WTC11 (cell line): ENCODE measurements around the gene ROBO2. TPM values are rescaled to one million over a fixed set of nuclear protein-coding genes. Genes with fewer than 3 reads are reported as not detected.
A peak's percentile ranks its signal among the peaks of the same experiment; 100 is the strongest.

Source experiments
- ATAC-seq: fragments of 200-7000 bp; cut with Tn5 transposase; 2 replicates; pipeline ENCODE4 v1.10.0; 2021; ENCODE audit warnings: mild to moderate bottlenecking, moderate library complexity
- CTCF ChIA-PET: fragments of 300-600 bp; sonication (Branson Sonifier 250); formaldehyde crosslinking; loops from one replicate; lab custom pipeline; 2021; ENCODE audit warnings: antibody characterized with exemption; lab: Charles Lee
- POLR2A ChIA-PET: fragments of 350-600 bp; sonication (Branson Sonifier 250); formaldehyde crosslinking; loops from one replicate; lab custom pipeline; 2021; ENCODE audit warnings: antibody characterized with exemption; lab: Charles Lee
- DNase-seq: peaks from one replicate; pipeline ENCODE4 v3.0.0; 2021; ENCODE audit warnings: low spot score
- H3K27ac Mint-ChIP-seq: 2 replicates; pipeline ENCODE4 v1.8.0; 2021; ENCODE audit warnings: mixed read lengths
- H3K27me3 Mint-ChIP-seq: 2 replicates; pipeline ENCODE4 v1.8.0; 2021; ENCODE audit warnings: low read depth, mild to moderate bottlenecking, moderate library complexity, mixed read lengths
- H3K36me3 Mint-ChIP-seq: 2 replicates; pipeline ENCODE4 v1.8.0; 2021; ENCODE audit warnings: mixed read lengths
- H3K4me1 Mint-ChIP-seq: 2 replicates; pipeline ENCODE4 v1.8.0; 2022; ENCODE audit warnings: mixed read lengths
- H3K4me3 Mint-ChIP-seq: 2 replicates; pipeline ENCODE4 v1.8.0; 2021; ENCODE audit warnings: mild to moderate bottlenecking, moderate library complexity, mixed read lengths
- H3K9me3 Mint-ChIP-seq: 2 replicates; pipeline ENCODE4 v1.8.0; 2021; ENCODE audit warnings: mixed read lengths
- ATF1 ChIP-seq: sonication (generic); formaldehyde crosslinking; IDR thresholded peaks from 2 replicates; pipeline ENCODE4 v1.8.1; 2023; ENCODE audit warnings: mild to moderate bottlenecking, moderate library complexity, missing genetic modification reagents
- CREM ChIP-seq: sonication (generic); formaldehyde crosslinking; IDR thresholded peaks from 2 replicates; pipeline ENCODE4 v1.8.1; 2022; ENCODE audit warnings: mild to moderate bottlenecking, missing genetic modification reagents, moderate library complexity
- FOXP1 ChIP-seq: sonication (generic); formaldehyde crosslinking; IDR thresholded peaks from 2 replicates; pipeline ENCODE4 v1.8.0; 2022; ENCODE audit warnings: missing genetic modification reagents, mild to moderate bottlenecking, moderate library complexity, borderline replicate concordance
- GABPB1 ChIP-seq: sonication (generic); formaldehyde crosslinking; IDR thresholded peaks from 2 replicates; pipeline ENCODE4 v1.8.1; 2023; ENCODE audit warnings: mild to moderate bottlenecking, missing genetic modification reagents
- HMGA2 ChIP-seq: fragments of 250-450 bp; sonication (Bioruptor Pico); IDR thresholded peaks from 2 replicates; pipeline ENCODE4 v1.4.0; 2021; ENCODE audit warnings: mild to moderate bottlenecking, moderate library complexity
- IRF2 ChIP-seq: sonication (generic); formaldehyde crosslinking; IDR thresholded peaks from 2 replicates; pipeline ENCODE4 v1.8.0; 2022; ENCODE audit warnings: low read depth, missing genetic modification reagents, borderline replicate concordance
- PRRX2 ChIP-seq: fragments of 250-450 bp; sonication (Bioruptor Pico); IDR thresholded peaks from 2 replicates; pipeline ENCODE4 v1.8.0; 2021; ENCODE audit warnings: mild to moderate bottlenecking
- SMAD3 ChIP-seq: sonication (generic); formaldehyde crosslinking; IDR thresholded peaks from 2 replicates; pipeline ENCODE4 v1.8.0; 2022; ENCODE audit warnings: missing genetic modification reagents, mild to moderate bottlenecking, borderline replicate concordance
- TCF7 ChIP-seq: sonication (generic); formaldehyde crosslinking; IDR thresholded peaks from 2 replicates; pipeline ENCODE4 v1.8.0; 2022; ENCODE audit warnings: mild to moderate bottlenecking, low read depth, missing genetic modification reagents, moderate library complexity
- TEAD1 ChIP-seq: sonication (generic); formaldehyde crosslinking; IDR thresholded peaks from 2 replicates; pipeline ENCODE4 v1.8.0; 2022; ENCODE audit warnings: mild to moderate bottlenecking, missing genetic modification reagents
- ZNF232 ChIP-seq: sonication (generic); formaldehyde crosslinking; IDR thresholded peaks from 2 replicates; pipeline ENCODE4 v1.8.0; 2022; ENCODE audit warnings: mild to moderate bottlenecking, missing genetic modification reagents
- ZNF263 ChIP-seq: sonication (generic); formaldehyde crosslinking; IDR thresholded peaks from 2 replicates; pipeline ENCODE4 v1.8.1; 2022; ENCODE audit warnings: low read depth, mild to moderate bottlenecking, moderate library complexity, missing genetic modification reagents
- ZNF416 ChIP-seq: fragments of 250-450 bp; sonication (Bioruptor Pico); IDR thresholded peaks from 2 replicates; pipeline ENCODE4 v1.9.0; 2021; ENCODE audit warnings: mild to moderate bottlenecking, inconsistent platforms
- ZNF671 ChIP-seq: fragments of 250-450 bp; sonication (Bioruptor Pico); IDR thresholded peaks from 2 replicates; pipeline ENCODE4 v1.8.0; 2021; ENCODE audit warnings: mild to moderate bottlenecking
- total RNA-seq: library from RNA; stranded (reverse); gene quantifications from 3 replicates; pipeline ENCODE4 v1.2.3, GENCODE V29; 2021
- TF ChIP-seq, protein P1 (sequence below): fragments of 250-450 bp; sonication (Bioruptor Pico); conservative IDR thresholded peaks from 2 replicates; pipeline ENCODE4 v1.9.0; 2021; ENCODE audit warnings: mild to moderate bottlenecking
- TF ChIP-seq, protein P2 (sequence below): sonication (generic); formaldehyde crosslinking; IDR thresholded peaks from 2 replicates; pipeline ENCODE4 v1.8.1; 2022; ENCODE audit warnings: low read depth, mild to moderate bottlenecking, moderate library complexity, missing genetic modification reagents, borderline replicate concordance
- TF ChIP-seq, protein P3 (sequence below): fragments of 250-450 bp; sonication (Bioruptor Pico); IDR thresholded peaks from 2 replicates; pipeline ENCODE4 v2.1.2; 2022; ENCODE audit warnings: mild to moderate bottlenecking, moderate library complexity
- TF ChIP-seq, protein P4 (sequence below): sonication (generic); formaldehyde crosslinking; IDR thresholded peaks from 2 replicates; pipeline ENCODE4 v1.8.0; 2022; ENCODE audit warnings: mild to moderate bottlenecking, missing genetic modification reagents
- TF ChIP-seq, protein P5 (sequence below): sonication (generic); formaldehyde crosslinking; IDR thresholded peaks from 2 replicates; pipeline ENCODE4 v1.8.0; 2023; ENCODE audit warnings: missing genetic modification reagents
- TF ChIP-seq, protein P6 (sequence below): sonication (generic); formaldehyde crosslinking; IDR thresholded peaks from 2 replicates; pipeline ENCODE4 v1.8.1; 2022; ENCODE audit warnings: mild to moderate bottlenecking, missing genetic modification reagents, moderate library complexity, borderline replicate concordance
- TF ChIP-seq, protein P7 (sequence below): sonication (generic); formaldehyde crosslinking; IDR thresholded peaks from 2 replicates; pipeline ENCODE4 v1.8.0; 2022; ENCODE audit warnings: mild to moderate bottlenecking, missing genetic modification reagents
- TF ChIP-seq, protein P8 (sequence below): fragments of 250-450 bp; sonication (Bioruptor Pico); IDR thresholded peaks from 2 replicates; pipeline ENCODE4 v1.8.0; 2021; ENCODE audit warnings: mild to moderate bottlenecking

Gene ROBO2
- total RNA-seq, 1 experiment from 2014 or later: 11.7 TPM

DNA sequence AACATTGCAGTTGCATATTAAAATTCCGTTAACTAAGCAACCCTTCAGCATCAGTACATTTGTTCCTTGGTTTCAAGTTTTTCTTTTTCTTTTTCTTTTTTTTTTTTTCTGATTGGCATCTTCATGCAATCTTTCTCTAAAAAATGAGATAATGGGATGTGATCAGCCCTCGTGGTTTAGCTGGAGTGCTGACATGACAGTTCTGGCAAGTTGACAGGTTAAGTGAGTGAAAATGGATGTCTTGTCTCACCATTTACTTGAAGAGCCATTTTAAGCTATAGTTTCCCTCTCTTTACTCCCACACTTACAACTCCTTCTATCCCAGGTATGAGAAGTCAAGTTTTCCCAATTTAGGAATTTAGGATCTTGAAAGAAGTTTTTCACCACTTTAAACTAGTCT, 495.2 kb downstream of the ROBO2 start:
- H3K4me3 Mint-ChIP-seq: no peak overlapping the region
- peaks cover 24% of the 10 kb centered on the region for H3K4me1 Mint-ChIP-seq
- TF ChIP-seq, protein P1, sequence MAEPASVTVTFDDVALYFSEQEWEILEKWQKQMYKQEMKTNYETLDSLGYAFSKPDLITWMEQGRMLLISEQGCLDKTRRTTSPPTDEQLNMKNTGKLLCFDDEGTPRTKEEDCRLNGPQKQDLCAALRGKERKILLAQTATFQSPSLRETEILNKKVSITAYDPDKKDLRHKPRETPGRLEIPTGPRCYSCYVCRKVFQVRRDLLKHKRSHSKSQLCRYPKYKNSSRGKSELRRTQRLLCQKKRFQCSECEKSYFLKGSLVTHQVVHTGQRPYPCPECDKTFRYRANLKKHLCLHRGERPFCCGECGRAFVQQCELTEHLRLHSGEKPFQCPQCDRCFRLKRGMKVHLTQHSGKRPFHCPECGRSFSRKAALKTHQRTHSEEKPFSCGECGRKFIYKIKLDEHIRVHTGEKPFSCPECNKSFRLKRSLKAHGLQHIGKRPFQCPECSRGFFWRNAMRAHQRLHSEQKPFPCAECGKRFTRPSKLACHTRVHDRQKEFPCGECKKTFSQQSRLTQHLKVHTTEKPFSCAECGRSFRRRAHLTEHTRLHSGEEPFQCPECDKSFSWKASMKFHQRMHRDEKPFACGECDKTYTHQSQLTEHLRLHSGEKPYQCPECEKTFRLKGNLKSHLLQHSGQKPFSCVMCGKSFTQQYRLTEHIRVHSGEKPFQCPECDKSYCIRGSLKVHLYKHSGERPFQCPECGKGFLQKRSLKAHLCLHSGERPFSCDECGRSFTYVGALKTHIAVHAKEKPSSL (CRISPR knock-in tag): no peak
- no peak for TF ChIP-seq ATF1 (CRISPR knock-in tag)
- TF ChIP-seq CREM (CRISPR knock-in tag): no peak
- TF ChIP-seq, protein P2, sequence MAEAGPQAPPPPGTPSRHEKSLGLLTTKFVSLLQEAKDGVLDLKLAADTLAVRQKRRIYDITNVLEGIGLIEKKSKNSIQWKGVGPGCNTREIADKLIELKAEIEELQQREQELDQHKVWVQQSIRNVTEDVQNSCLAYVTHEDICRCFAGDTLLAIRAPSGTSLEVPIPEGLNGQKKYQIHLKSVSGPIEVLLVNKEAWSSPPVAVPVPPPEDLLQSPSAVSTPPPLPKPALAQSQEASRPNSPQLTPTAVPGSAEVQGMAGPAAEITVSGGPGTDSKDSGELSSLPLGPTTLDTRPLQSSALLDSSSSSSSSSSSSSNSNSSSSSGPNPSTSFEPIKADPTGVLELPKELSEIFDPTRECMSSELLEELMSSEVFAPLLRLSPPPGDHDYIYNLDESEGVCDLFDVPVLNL (CRISPR knock-in tag): no peak
- TF ChIP-seq IRF2 (CRISPR knock-in tag): no peak
- TF ChIP-seq, protein P3, sequence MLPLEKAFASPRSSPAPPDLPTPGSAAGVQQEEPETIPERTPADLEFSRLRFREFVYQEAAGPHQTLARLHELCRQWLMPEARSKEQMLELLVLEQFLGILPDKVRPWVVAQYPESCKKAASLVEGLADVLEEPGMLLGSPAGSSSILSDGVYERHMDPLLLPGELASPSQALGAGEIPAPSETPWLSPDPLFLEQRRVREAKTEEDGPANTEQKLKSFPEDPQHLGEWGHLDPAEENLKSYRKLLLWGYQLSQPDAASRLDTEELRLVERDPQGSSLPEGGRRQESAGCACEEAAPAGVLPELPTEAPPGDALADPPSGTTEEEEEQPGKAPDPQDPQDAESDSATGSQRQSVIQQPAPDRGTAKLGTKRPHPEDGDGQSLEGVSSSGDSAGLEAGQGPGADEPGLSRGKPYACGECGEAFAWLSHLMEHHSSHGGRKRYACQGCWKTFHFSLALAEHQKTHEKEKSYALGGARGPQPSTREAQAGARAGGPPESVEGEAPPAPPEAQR: no peak
- no peak for TF ChIP-seq ZNF263 (CRISPR knock-in tag)
- no peak for TF ChIP-seq HMGA2 (CRISPR knock-in tag)
- TF ChIP-seq, protein P4, sequence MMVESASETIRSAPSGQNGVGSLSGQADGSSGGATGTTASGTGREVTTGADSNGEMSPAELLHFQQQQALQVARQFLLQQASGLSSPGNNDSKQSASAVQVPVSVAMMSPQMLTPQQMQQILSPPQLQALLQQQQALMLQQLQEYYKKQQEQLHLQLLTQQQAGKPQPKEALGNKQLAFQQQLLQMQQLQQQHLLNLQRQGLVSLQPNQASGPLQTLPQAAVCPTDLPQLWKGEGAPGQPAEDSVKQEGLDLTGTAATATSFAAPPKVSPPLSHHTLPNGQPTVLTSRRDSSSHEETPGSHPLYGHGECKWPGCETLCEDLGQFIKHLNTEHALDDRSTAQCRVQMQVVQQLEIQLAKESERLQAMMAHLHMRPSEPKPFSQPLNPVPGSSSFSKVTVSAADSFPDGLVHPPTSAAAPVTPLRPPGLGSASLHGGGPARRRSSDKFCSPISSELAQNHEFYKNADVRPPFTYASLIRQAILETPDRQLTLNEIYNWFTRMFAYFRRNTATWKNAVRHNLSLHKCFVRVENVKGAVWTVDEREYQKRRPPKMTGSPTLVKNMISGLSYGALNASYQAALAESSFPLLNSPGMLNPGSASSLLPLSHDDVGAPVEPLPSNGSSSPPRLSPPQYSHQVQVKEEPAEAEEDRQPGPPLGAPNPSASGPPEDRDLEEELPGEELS (CRISPR knock-in tag): no peak
- TF ChIP-seq GABPB1 (CRISPR knock-in tag): no peak
- no peak for TF ChIP-seq SMAD3 (CRISPR knock-in tag)
- no peak for TF ChIP-seq PRRX2 (CRISPR knock-in tag)
- peaks cover 5% of the 10 kb centered on the region; the same call in 1 of the 2 replicates for H3K36me3 Mint-ChIP-seq
- ATAC-seq (no peak), DNase-seq (no peak)
- ChIA-PET POLR2A (no interaction called here), CTCF (no interaction called here)
- H3K9me3 Mint-ChIP-seq: peaks cover 18% of the 10 kb centered on the region
- no peak overlapping the region for H3K27ac Mint-ChIP-seq
- H3K27me3 Mint-ChIP-seq: no peaks in the 10 kb centered on the region

DNA sequence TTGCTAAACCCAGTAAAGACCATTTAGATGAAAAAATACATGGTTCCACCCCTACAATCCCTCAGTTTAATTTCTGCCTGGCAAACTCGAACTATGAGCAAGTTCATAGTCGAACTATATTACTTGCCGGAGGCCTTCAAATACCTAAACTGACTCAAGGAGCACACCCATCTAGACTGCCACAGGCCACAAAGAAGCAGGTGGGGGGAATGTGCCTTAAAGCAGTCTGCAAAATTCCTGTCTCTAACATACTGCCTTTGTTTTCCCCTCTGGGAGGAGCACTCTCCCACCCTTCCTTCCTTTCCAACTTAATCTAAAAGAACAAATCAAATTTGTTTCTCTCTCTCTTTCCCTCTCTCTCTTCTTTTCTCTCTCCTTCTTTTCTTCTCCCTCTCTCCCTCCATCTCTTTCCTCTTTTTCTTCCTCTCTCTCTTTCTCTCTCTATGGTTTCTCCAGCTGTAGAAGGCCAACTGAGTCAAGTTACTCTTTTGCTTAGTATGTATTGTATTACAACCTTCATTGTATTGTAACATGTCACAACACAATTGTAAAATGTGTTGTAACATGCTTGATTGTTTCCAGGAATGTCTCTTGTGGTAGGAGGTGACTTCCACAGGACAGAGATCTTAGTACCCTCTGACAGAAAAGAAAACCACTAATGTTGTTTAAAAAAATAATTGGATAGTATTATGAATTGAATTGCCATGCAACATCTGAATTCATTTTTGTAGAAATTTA, 496.3 kb downstream of the ROBO2 start:
- Mint-ChIP-seq H3K4me1 (peaks cover 27% of the 10 kb centered on the region), H3K36me3 (peaks cover 5% of the 10 kb centered on the region; the same call in 1 of the 2 replicates), H3K27ac (peak overlapping the region; percentile 22), H3K27me3 (no peaks in the 10 kb centered on the region), H3K4me3 (no peak overlapping the region), H3K9me3 (peaks cover 18% of the 10 kb centered on the region)
- DNase-seq (peak; percentile 14), ATAC-seq (peak; percentile 97)
- TF ChIP-seq, protein P5, sequence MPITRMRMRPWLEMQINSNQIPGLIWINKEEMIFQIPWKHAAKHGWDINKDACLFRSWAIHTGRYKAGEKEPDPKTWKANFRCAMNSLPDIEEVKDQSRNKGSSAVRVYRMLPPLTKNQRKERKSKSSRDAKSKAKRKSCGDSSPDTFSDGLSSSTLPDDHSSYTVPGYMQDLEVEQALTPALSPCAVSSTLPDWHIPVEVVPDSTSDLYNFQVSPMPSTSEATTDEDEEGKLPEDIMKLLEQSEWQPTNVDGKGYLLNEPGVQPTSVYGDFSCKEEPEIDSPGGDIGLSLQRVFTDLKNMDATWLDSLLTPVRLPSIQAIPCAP (CRISPR knock-in tag): no peak
- TF ChIP-seq ZNF232 (CRISPR knock-in tag) (no peak), ZNF671 (CRISPR knock-in tag) (no peak), FOXP1 (CRISPR knock-in tag) (no peak), TCF7 (no peak), ATF1 (CRISPR knock-in tag) (no peak), TEAD1 (CRISPR knock-in tag) (no peak), GABPB1 (CRISPR knock-in tag) (no peak), ZNF416 (CRISPR knock-in tag) (no peak)
- TF ChIP-seq, protein P6, sequence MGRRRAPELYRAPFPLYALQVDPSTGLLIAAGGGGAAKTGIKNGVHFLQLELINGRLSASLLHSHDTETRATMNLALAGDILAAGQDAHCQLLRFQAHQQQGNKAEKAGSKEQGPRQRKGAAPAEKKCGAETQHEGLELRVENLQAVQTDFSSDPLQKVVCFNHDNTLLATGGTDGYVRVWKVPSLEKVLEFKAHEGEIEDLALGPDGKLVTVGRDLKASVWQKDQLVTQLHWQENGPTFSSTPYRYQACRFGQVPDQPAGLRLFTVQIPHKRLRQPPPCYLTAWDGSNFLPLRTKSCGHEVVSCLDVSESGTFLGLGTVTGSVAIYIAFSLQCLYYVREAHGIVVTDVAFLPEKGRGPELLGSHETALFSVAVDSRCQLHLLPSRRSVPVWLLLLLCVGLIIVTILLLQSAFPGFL (CRISPR knock-in tag): no peak
- TF ChIP-seq, protein P7, sequence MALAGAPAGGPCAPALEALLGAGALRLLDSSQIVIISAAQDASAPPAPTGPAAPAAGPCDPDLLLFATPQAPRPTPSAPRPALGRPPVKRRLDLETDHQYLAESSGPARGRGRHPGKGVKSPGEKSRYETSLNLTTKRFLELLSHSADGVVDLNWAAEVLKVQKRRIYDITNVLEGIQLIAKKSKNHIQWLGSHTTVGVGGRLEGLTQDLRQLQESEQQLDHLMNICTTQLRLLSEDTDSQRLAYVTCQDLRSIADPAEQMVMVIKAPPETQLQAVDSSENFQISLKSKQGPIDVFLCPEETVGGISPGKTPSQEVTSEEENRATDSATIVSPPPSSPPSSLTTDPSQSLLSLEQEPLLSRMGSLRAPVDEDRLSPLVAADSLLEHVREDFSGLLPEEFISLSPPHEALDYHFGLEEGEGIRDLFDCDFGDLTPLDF: no peak
- TF ChIP-seq, protein P8, sequence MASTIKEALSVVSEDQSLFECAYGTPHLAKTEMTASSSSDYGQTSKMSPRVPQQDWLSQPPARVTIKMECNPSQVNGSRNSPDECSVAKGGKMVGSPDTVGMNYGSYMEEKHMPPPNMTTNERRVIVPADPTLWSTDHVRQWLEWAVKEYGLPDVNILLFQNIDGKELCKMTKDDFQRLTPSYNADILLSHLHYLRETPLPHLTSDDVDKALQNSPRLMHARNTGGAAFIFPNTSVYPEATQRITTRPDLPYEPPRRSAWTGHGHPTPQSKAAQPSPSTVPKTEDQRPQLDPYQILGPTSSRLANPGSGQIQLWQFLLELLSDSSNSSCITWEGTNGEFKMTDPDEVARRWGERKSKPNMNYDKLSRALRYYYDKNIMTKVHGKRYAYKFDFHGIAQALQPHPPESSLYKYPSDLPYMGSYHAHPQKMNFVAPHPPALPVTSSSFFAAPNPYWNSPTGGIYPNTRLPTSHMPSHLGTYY (CRISPR knock-in tag): no peak
- CTCF ChIA-PET: no interaction called here
- POLR2A ChIA-PET: no interaction called here
